Natural killer cell (primary cell): ENCODE measurements around the gene MYO18B. TPM values are rescaled to one million over a fixed set of nuclear protein-coding genes. Genes with fewer than 3 reads are reported as not detected.

Experiments
- ATAC-seq, 3 donors: fragments of 150-1000 bp in 2 of 3; fragments of 200-7000 bp in 1 of 3; cut with Tn5 transposase; 1 replicate in 1 of 3; 2 replicates in 2 of 3; pipeline ENCODE4 v1.10.0; 2021; ENCODE audit warnings: mild to moderate bottlenecking in 2 of 3, moderate library complexity in 2 of 3
- DNase-seq, 2 donors: peaks; one replicate each; pipeline versions ENCODE4 v3.0.0 to v3.0.0-alpha.2; 2013 to 2021; ENCODE audit warnings: mixed read lengths in 1 of 2
- H3K27ac ChIP-seq: one replicate; pipeline ENCODE4 v1.5.1; 2013; ENCODE audit warnings: mild to moderate bottlenecking, low read length
- H3K27me3 ChIP-seq: one replicate; pipeline ENCODE4 v1.6.1; 2013; ENCODE audit warnings: low read length; ENCODE audit not compliant: control insufficient read depth, insufficient read depth
- H3K36me3 ChIP-seq: one replicate; pipeline ENCODE4 v1.6.1; 2013; ENCODE audit warnings: low read length; ENCODE audit not compliant: control insufficient read depth, insufficient read depth
- H3K4me1 ChIP-seq: one replicate; pipeline ENCODE4 v1.6.1; 2013; ENCODE audit warnings: low read length; ENCODE audit not compliant: control insufficient read depth, insufficient read depth
- H3K4me3 ChIP-seq: one replicate; pipeline ENCODE4 v1.5.1; 2013; ENCODE audit warnings: low read length
- H3K9me3 ChIP-seq: one replicate; pipeline ENCODE4 v1.6.1; 2013; ENCODE audit warnings: low read length; ENCODE audit not compliant: control insufficient read depth, insufficient read depth
- H3K27ac Mint-ChIP-seq, 2 donors: one replicate each; pipeline ENCODE4 v1.8.0; 2022; ENCODE audit warnings: mild to moderate bottlenecking in 2 of 2, mixed read lengths in 2 of 2, moderate library complexity in 1 of 2
- H3K27me3 Mint-ChIP-seq, 2 donors: one replicate each; pipeline ENCODE4 v1.8.0; 2022; ENCODE audit warnings: low read depth in 2 of 2, mixed read lengths in 2 of 2
- H3K36me3 Mint-ChIP-seq: one replicate; pipeline ENCODE4 v1.8.0; 2022; ENCODE audit warnings: mixed read lengths
- H3K4me1 Mint-ChIP-seq, 2 donors: one replicate each; pipeline ENCODE4 v1.8.0; 2022; ENCODE audit warnings: mixed read lengths in 2 of 2
- H3K4me3 Mint-ChIP-seq: one replicate; pipeline ENCODE4 v1.8.0; 2022; ENCODE audit warnings: mild to moderate bottlenecking, moderate library complexity, mixed read lengths
- H3K9me3 Mint-ChIP-seq, 2 donors: one replicate each; pipeline ENCODE4 v1.8.0; 2022; ENCODE audit warnings: mixed read lengths in 2 of 2
- CTCF ChIP-seq: fragments of 200-600 bp; IDR thresholded peaks from one replicate; pipeline ENCODE4 v1.8.0; 2022; ENCODE audit warnings: antibody characterized with exemption
- WGBS: methylation state at CpG from one replicate; pipeline ENCODE4 v1.1.7; 2013; ENCODE audit warnings: missing lambda C conversion rate; ENCODE audit not compliant: insufficient coverage; 5-methylcytosine and 5-hydroxymethylcytosine counted together
- intact Hi-C: fragments of 100-400 bp; cut with micrococcal nuclease; formaldehyde crosslinking; loops from one replicate; pipeline ENCODE4 v1.14.2; 2022
- total RNA-seq, 4 donors: library from RNA; stranded (reverse); fragments of 120-200 nt in 1 of 4; gene quantifications; one replicate each; pipeline versions ENCODE4 v1.2.3 to v1.2.4, GENCODE V29; 2013 to 2022

Gene MYO18B
- total RNA-seq, 3 donors from 2014 or later (not counting 1 experiment from before 2014, with no cell fraction given): 0.07 to 0.14 (median 0.10) TPM

DNA sequence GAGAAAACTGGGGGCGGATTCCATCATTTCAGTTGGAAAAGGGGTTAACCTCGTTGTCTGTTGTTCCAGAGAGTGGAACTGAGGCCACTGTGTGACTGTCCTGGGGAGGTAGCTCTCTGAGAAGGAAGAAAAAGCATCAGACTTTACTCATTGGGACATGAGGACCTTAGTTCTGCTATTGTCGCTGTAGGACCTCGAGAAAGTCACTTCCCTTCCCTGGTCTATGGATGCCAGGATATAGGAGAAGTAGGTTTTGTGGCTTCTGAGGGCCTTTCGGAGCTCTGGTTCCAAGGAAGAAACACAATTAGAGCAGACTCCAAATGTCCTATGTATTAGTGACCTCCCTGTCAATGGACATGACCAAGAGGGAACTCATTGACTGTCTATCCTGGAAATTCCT is 6.2 kb downstream of the MYO18B start:
- Mint-ChIP-seq H3K36me3 (no peaks in the 10 kb centered on the region), H3K4me3 (no peak overlapping the region), H3K27ac (no peak overlapping the region), H3K9me3 (no peaks in the 10 kb centered on the region), H3K27me3 (peaks cover 0 to 4% of the 10 kb centered on the region in 2 donors), H3K4me1 (no peaks in the 10 kb centered on the region)
- intact Hi-C loops: no loop called here
- DNase-seq (no peak), ATAC-seq (no peak)
- 67% methylated on average over 5 of the region's 5 CpGs for WGBS
- no peak overlapping the region for H3K4me3 ChIP-seq
- no peaks in the 10 kb centered on the region for H3K27me3 ChIP-seq
- no peaks in the 10 kb centered on the region for H3K4me1 ChIP-seq
- H3K36me3 ChIP-seq: no peaks in the 10 kb centered on the region
- no peak overlapping the region for H3K27ac ChIP-seq
- no peaks in the 10 kb centered on the region for H3K9me3 ChIP-seq
- TF ChIP-seq CTCF: no peak

GRCh38 chr22:25748704-25749103 is 6.7 kb downstream of the MYO18B start:
- H3K27ac ChIP-seq: no peak overlapping the region
- no peak overlapping the region for H3K4me3 ChIP-seq
- TF ChIP-seq CTCF: no peak
- 90% methylated on average over 2 of the region's 2 CpGs for WGBS
- Mint-ChIP-seq H3K4me3 (no peak overlapping the region), H3K9me3 (no peaks in the 10 kb centered on the region), H3K27ac (no peak overlapping the region), H3K27me3 (peaks cover 0 to 4% of the 10 kb centered on the region in 2 donors), H3K4me1 (no peaks in the 10 kb centered on the region), H3K36me3 (no peaks in the 10 kb centered on the region)
- DNase-seq (no peak), ATAC-seq (no peak)
- intact Hi-C loops: no loop called here
- no peaks in the 10 kb centered on the region for H3K4me1 ChIP-seq
- no peaks in the 10 kb centered on the region for H3K36me3 ChIP-seq
- no peaks in the 10 kb centered on the region for H3K9me3 ChIP-seq
- no peaks in the 10 kb centered on the region for H3K27me3 ChIP-seq

DNA sequence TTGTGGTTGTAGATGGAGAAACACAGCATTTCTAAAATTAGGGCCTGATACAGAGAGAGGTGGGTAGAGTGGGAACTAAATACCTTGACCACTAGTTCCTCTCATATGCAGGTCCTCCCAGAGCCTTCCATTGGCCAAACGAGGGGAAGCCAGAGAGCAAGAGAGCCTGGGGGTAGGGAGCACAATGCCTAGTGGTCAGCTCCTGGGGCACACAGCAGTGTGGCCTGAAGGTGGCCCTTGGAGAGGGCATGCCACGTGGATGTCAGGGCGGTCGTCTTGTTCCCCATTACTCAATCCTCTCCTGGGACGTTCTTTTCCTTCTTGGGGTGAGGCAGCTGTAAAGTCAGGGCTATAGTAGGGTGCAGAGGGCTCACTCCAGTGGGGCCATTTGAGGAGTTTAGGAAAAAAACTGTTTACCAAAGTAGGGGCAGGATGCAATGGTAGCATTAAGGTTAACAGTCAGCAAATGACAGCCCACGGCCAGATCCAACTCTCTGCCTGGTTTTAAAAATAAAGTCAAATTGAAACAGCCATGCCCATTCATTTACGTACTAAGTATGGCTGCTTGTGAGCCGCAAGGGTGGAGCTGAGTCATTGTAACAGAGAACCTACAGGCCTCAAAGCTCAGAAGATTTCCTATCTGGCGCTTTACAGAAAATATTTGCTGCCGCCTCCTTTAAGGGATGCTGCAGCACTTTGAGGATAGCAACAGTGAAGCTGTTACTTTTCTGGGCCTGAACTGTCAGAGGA is 7.6 kb downstream of the MYO18B start:
- no peak overlapping the region for H3K27ac ChIP-seq
- Mint-ChIP-seq H3K4me1 (no peaks in the 10 kb centered on the region), H3K27me3 (peaks cover 0 to 4% of the 10 kb centered on the region in 2 donors), H3K27ac (no peak overlapping the region), H3K36me3 (no peaks in the 10 kb centered on the region), H3K4me3 (no peak overlapping the region), H3K9me3 (no peaks in the 10 kb centered on the region)
- no peaks in the 10 kb centered on the region for H3K36me3 ChIP-seq
- intact Hi-C loops: no loop called here
- no peaks in the 10 kb centered on the region for H3K27me3 ChIP-seq
- H3K4me1 ChIP-seq: no peaks in the 10 kb centered on the region
- H3K4me3 ChIP-seq: no peak overlapping the region
- ATAC-seq: no peak
- no peak for TF ChIP-seq CTCF
- no peaks in the 10 kb centered on the region for H3K9me3 ChIP-seq
- DNase-seq: no peak
- WGBS: 55% methylated on average over 6 of the region's 10 CpGs
